ENCODE measurements around the gene AIP.

- TF ChIP-seq POLR2A (IDR thresholded peaks at IDR 0.05) (no peak), CTCF (IDR thresholded peaks at IDR 0.05) (no peak)
Observed at GRCh38 chr11:67484847-67485311, 2.1 kb downstream of the AIP start.
